GM18870 (cell line): ENCODE results near the gene KCNAB1.
"Not testable (repeated sequence)": the region's sequence is repeated elsewhere in the genome, so short reads cannot be mapped to it uniquely, and the experiment has no call there.

Experiments
- ATAC-seq: cut with Tn5 transposase; IDR thresholded peaks from one replicate; pipeline ENCODE4 v1.9.1; 2021; ENCODE audit warnings: moderate library complexity; ENCODE audit not compliant: unreplicated experiment

KCNAB1 gene

DNA sequence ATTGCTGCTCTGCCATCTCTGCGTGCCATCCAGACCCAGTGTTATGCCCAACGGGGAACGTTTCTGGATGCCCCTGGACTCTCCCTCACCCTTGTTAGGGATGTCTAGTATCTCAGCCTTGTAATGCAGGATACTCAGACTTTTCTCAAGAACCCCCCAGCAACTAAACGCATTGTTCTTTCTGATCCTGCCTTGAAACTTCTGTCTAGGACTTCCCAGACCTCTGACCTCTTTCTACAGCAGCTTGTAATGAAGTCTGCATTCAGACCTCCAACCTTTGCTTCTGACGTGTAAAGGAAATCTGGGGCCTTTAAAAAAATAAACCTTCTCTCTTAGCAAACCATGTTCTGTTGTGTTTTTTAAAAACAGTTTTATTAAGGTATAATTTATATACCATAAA is 139.5 kb downstream of the KCNAB1 start:
- ATAC-seq = no peak

GRCh38 chr3:156260331-156260730 is 140.0 kb downstream of the KCNAB1 start:
- no peak for ATAC-seq

GRCh38 chr3:156264771-156265170 is 144.4 kb downstream of the KCNAB1 start:
- ATAC-seq = no peak

DNA sequence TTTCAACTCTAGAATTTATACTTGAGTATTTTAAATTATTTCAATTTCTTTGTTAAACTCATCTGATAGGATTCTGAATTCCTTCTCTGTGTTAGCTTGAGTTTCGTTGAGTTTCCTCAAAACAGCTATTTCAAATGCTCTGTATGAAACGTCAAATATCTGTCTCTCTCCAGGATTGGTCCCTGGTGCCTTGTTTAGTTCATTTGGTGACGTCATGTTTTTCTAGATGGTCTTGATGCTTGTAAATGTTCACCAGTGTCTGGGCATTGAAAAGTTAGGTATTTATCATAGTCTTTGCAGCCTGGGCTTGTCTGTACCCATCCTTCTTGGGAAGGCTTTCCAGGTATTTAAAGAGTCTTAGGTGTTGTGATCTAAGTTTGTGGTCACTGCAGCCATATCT is 151.1 kb downstream of the KCNAB1 start:
- no peak for ATAC-seq

DNA sequence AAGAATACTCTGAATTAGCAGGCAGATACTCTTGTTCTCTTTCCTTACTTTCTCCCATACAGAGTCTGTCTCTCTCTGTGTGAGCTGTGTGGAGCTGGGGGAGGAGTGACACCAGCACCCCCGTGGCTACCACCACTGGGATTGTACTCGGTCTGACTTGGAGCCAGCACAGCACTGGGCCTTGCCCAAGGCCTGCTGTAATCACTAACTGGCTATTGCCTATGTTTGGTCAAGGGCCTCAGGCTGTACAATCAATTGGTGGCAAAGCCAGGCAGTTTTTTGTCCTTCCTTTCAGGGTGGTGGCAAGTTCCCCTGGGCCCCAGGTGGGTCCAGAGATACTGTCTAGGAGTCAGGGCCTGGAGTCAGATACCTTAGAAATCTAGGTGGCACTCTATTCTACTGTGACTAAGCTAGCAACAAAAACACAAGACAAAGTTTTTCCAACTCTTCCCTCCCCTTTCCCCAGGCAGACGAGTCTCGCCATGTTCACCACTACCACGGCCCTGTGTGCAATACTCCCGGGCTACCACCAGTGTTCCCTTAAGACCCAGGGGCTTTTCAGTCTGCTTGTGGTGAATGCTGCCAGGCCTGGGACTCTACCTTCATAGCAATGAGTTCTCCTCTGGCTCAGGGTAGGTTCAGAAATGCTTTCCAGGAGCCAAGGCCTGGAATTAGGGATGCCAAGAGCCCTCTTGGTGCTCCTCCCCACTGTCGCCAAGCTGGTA is 151.8 kb downstream of the KCNAB1 start:
- ATAC-seq = no peak

- no peak for ATAC-seq
These were observed 152.8 kb downstream of the KCNAB1 start for GRCh38 chr3:156273111-156273694.

GRCh38 chr3:156274791-156275190 is 154.4 kb downstream of the KCNAB1 start:
- ATAC-seq = no peak

DNA sequence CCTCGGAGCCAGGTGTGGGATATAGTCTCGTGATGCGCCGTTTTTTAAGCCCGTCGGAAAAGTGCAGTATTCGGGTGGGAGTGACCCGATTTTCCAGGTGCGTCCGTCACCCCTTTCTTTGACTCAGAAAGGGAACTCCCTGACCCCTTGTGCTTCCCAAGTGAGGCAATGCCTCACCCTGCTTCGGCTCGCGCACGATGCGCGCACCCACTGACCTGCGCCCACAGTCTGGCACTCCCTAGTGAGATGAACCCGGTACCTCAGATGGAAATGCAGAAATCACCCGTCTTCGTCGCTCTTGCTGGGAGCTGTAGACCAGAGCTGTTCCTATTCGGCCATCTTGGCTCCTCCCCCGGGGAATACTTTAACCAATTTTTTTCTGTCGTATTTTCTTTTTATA is 164.3 kb downstream of the KCNAB1 start:
- ATAC-seq = not testable (repeated sequence)

DNA sequence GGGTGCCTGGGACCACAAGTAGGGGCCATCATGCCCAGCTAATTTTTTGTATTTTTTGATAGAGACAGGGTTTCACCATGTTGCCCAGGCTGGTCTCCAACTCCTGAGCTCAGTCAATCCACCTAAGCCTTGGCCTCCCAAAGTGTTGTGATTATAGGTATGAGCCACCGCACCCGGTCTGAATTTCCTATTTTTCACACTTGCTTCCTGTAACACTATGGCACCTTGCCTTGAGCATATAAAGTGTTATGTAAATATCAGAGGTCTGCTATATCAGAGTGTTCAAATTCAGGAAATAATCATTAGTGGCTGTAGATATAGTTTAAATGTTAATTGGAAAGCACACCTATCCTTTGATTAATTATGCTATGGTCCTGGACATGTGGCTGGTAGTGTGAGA is 165.2 kb downstream of the KCNAB1 start:
- no peak for ATAC-seq

DNA sequence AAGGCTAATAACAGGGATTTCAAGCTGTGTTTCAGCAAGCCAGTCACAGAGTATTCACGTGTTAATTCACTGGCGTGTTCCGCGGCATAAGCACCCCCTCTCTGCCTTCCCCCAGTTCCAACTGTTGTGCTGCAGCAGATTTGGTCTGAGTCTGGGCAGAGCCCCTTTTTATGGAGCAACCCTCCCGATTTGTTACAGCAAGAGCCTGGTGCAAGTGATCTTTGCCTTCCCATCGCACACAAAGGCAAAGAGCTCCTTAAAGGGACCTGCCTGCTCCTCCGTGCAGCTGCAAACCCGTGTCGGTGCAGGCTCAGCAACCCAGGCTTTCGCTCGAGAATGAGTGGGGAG is 170.5 kb downstream of the KCNAB1 start:
- no peak for ATAC-seq

- no peak for ATAC-seq
These were observed 171.1 kb downstream of the KCNAB1 start for GRCh38 chr3:156291272-156292123.

- ATAC-seq = no peak
These were observed 173.2 kb downstream of the KCNAB1 start for GRCh38 chr3:156293566-156293965.

- ATAC-seq = no peak
These were observed 177.2 kb downstream of the KCNAB1 start for GRCh38 chr3:156297582-156297981.

DNA sequence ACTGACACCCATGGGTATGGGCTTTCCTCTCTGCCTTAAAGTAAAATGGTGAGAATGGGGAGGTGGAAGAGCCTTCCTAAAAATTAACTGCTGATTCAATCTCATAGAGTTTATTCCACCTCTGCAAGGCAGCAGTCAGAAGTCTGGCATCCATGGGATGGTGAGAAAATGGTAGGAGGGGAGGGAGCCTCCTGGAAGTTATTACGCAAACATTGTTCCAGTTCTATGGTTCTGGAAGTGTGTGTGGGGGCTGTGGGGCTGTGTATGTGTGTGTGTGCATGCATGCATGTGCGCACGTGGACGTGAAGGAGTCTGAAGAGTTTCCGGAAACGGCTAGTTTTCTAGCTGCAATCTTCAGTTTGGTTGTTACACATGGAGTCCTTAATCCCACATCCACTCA is 177.6 kb downstream of the KCNAB1 start:
- no peak for ATAC-seq

- ATAC-seq = no peak
These were observed 178.6 kb downstream of the KCNAB1 start for GRCh38 chr3:156298938-156299337.

- no peak for ATAC-seq
These were observed 179.2 kb downstream of the KCNAB1 start for GRCh38 chr3:156299569-156299968.

DNA sequence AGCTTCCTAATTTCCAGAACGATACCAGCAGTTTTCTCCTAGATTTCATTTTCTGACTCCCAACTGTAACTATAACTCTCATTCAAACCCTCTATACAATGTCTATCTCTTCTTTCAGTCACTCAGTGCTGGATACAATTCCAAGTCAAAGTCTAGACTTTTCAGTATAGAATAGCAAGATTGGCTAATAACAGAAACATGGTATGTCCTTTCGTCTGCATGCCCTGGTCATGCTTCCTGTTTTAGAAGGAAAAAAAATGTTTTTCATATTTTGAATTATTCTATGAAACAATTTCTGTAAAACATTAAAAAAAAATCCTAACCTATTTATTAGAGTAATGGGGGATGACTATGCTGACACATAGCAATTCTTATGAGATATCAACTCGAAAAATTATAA is 180.0 kb downstream of the KCNAB1 start:
- ATAC-seq = no peak

GRCh38 chr3:156300929-156301840 is 180.8 kb downstream of the KCNAB1 start:
- ATAC-seq = no peak

DNA sequence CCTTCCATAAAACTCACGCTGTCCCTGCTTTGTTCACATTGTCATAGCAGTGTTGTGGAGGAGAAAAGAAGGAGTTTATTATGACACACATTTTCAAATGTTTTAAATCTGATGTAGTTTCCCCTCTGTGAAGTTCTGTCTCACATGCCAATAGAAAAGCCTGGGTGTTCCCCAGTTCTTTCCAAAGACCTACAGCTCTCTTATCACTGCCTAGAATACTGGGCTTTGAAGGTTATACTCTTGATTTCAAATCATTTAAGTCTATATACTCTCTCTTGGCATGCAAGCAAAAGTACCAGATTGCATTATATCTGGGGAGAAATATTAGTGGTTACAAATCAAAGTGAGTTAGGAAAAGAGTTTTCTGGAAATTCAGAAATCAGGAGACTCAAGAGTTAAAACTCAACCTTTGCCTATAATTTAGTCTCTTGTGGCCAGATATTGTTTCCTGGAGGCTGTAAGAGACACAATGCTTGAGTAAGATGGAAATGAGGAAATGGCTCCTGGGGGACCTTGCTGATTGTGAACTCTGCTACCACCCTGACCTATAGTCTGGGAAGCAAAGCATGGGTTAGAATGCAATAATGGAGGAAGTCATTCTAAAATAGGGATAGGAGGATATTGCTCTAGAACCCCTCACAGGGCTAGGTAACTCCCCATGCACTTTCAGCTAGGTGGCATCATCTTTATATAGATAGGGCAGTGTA is 182.8 kb downstream of the KCNAB1 start:
- no peak for ATAC-seq

GRCh38 chr3:156304406-156304805 is 184.0 kb downstream of the KCNAB1 start:
- no peak for ATAC-seq
